ENCODE data around the gene PALD1.
"Not testable (repeated sequence)": the region's sequence is repeated elsewhere in the genome, so short reads cannot be mapped to it uniquely, and the experiment has no call there.

Gene PALD1

DNA sequence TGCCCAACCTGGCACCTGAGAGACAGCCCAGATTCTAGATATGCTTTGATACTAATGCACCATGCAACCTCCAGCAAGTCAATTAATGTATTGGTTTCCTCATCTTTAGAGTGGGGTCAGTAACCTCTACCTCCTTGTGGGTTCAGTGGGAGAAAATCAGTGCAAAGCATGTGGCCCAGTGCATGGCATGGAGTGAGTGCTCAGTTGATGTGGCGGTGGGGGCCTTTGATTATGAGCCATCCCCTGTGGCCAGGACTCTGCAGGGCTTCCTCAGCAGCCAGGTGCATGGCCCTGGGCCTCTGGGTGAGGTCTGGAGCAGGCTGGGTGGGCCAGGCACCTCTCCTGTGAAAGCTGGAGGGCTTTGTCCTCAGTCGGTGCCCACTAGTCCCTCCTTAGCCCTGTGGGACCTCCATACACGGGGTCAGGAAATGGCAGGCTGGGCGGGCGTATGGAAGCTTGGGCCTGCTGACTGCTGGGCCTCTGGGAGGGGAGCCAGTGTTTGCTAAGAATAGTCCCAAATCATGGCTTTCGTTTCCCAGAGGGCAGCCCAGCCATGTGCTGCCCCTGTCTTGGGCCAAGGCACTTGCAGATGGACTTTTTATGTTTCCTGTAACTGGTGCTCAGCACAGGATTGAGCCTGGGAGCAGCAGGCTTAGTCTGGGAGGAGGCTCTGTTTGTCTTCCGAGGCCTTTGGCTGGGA lies 3.4 kb downstream of the PALD1 start:
- no peak for DNase-seq (ENCODE audit: low read depth in 2 of 2)

DNA sequence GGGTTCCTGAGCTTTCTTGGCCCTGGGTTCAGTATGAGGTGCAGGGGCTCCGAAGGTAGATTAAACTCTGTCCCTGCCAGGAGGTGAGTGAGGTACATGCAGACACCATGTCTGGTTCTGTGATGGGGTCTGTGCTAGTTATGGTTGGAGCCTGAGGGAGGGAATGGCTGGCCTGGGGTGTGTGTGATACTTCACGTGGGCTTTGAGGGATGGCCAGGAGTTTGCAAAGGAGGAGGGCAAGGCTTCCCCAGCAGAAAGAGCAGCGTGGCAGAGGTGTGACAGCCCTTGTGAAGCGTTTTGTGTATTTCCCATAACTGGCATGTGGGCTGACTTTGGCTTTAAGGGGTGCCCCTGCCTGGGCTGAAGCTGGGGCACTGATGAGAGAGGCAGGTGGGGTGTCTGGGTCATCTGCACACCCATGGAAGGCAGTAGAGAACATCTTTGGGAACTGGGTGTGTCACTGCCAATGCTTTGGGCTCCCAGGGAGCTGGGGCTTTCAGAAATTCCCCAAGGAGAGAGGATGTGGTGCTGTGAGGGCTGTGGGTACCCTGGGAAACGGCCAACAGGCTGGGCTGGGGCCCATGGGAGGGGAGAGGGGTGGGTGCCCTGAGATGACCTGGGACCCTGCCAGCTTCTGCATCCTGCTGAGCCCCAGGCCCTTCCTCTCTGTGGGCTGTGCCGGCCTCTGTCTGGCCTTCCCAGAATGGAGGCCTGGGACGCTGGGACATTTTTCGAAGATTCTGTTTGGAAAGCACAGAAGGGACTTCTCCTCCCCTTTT lies 4.6 kb downstream of the PALD1 start:
- no peak for DNase-seq (ENCODE audit: low read depth in 2 of 2)

DNA sequence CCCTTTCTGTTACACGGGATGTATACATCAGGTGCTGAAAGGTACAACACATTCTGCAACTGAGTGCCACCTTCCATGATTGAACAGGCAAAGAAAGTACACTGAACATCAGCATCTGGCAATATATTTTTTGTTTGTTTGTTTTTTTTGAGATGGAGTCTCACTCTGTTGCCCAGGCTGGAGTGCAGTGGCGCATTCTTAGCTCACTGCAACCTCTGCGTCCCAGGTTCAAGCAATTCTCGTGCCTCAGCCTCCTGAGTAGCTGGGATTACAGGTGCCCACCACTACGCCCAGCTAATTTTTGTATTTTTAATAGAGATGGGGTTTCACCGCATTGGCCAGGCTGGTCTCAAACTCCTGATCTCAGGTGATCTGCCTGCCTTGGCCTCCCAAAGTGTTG lies 5.3 kb downstream of the PALD1 start:
- DNase-seq (ENCODE audit: low read depth in 2 of 2) = not testable (repeated sequence)

DNA sequence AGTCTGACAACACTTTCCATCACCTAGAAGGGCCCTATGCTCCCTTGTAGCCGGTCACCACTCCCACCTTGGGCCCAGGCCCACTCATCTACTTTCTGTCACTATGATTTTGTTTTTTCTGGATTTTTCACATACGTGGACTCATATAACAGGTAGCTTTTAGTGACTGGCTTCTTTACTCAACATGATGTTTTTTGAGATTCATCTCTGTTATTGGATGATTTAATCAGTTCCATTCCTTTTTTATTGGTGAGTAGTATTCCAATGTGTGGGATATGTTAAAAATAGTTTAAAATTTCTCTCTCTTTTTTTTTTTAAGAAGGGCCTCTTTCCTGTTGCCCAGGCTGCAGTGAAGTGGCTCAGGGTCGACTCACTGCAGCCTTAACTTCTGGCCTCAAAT lies 9.3 kb downstream of the PALD1 start:
- DNase-seq (ENCODE audit: low read depth in 2 of 2) = no peak

- no peak for DNase-seq (ENCODE audit: low read depth in 2 of 2)
These were observed 11.6 kb downstream of the PALD1 start for GRCh38 chr10:70490142-70490541.

DNA sequence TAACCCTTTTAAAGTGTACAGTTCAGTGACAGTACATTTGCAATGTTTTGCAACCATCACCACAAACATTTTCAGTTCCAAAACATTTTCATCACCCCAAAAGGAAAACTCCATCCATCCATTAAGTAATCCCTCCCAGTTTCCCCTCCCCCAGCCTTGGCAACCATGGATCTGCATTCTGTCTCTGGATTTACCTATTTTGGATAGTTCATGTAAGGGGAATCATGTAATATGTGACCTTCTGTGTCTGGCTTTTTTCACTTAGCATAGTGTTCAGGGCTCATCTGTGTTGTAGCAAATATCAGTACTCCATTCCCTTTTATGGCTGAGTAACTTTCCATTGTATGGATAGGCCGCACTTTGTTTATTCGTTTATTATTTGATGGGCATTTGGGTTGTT lies 13.0 kb downstream of the PALD1 start:
- DNase-seq (ENCODE audit: low read depth in 2 of 2) = no peak

GRCh38 chr10:70492786-70493659 lies 14.5 kb downstream of the PALD1 start:
- no peak for DNase-seq (ENCODE audit: low read depth in 2 of 2)

- DNase-seq (ENCODE audit: low read depth in 2 of 2) = no peak
These were observed 15.2 kb downstream of the PALD1 start for GRCh38 chr10:70493660-70494234.

DNA sequence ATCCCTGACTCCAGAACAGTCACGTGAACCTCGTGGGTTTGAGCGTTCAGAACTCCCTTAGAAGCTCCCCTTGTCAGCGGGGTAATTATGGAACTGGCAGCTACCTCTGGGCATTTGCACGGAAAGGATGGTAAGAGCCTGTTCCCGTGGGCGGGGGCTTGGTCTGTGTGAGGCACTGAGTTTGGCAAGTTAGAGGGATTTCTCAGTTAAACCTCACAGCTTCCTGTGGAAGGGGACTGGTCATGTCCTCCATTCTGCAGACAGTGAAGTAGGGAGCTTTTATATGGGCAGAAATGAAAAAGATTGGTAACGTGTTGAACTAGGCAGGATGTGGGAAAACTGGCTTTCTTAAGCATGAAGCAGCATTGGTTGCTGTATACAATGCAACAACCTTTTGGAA lies 16.0 kb downstream of the PALD1 start:
- peak; percentile 48 to 50 for DNase-seq (ENCODE audit: low read depth in 2 of 2)

GRCh38 chr10:70494966-70495365 lies 16.4 kb downstream of the PALD1 start:
- DNase-seq (ENCODE audit: low read depth in 2 of 2) = no peak

- no peak for DNase-seq (ENCODE audit: low read depth in 2 of 2)
These were observed 17.2 kb downstream of the PALD1 start for GRCh38 chr10:70495691-70496261.

- DNase-seq (ENCODE audit: low read depth in 2 of 2) = no peak
These were observed 18.0 kb downstream of the PALD1 start for GRCh38 chr10:70496341-70497119.

DNA sequence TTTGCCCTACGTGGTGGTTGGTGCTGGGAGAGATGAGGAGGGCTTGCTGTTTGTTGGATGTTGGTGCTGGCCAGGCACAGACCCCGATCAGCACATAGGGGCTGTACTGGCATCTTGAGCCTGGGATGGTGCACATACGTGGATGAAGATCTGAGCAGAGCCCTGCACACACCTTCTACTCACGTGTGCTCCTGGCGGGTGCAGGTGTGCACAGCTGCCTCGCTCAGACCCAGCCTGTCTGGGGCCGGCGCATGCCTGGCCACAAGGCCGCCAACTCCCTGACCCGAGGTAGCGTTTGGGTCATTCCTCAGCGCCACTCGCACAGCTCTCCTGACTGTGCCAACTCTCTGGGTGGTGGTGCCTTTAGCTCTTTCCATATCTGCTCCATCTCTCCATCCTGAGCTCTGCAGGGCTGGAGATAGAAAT lies 18.6 kb downstream of the PALD1 start:
- DNase-seq (ENCODE audit: low read depth in 2 of 2) = no peak

DNA sequence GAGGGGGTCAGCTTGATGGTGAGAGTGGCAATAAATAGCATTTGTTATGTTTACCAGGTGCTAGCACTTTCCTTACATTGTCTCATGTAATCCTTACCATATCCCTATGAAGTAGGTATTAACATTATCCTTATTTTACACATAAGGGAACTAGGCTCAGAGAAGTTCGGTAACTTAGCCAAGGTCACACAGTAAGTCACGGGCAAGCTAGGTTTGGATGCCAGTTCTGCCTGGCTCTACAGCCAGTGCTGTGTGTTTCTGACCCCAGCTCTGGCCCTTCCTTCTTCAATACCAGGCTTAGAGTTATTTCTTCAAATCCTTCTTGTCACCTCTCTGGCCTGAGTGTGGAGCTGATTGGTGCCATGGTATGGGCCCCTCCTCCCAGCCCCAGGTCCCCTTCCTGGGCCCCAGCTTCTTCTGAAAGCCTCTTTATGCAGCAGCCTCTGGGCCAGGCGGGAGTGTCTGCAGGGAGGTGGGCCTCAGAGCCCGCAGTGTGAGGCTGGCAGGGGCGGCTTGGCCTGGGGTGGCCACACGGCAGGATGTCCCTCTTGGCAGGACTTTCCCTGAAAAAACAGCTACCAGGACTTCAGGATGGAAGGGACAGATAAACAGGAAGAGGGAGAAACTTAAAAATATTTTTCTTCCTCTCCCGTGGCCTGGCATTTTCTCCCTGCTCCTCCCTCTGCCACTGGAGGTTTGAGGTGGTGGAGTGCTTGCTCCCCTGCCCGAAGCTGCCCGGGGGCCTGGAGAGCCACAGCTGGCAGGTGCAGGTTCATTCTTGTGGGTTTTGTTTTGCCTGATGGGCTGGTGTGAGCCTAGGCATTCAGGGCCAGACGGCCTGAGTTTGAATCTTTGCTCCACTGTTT lies 20.6 kb downstream of the PALD1 start:
- DNase-seq (ENCODE audit: low read depth in 2 of 2) = no peak

DNA sequence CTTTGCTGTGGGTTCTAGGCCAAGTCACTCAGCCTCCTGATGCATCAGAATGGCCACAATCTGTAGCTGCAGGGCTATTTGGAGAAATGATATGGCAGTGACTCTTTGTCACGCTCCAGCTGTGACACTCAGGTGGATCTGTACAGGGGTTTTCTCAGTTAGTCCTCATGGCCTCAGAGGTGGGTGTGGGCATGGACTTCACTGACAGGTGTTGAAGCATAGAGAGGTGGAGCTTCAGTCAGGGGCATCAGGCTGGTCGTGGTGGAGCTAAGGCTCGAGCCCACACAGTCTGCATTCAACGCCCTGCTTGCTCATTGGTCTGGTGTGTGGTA lies 21.2 kb downstream of the PALD1 start:
- DNase-seq (ENCODE audit: low read depth in 2 of 2) = no peak

GRCh38 chr10:70500368-70500767 lies 21.8 kb downstream of the PALD1 start:
- no peak for DNase-seq (ENCODE audit: low read depth in 2 of 2)

- no peak for DNase-seq (ENCODE audit: low read depth in 2 of 2)
These were observed 22.3 kb downstream of the PALD1 start for GRCh38 chr10:70500812-70501301.

DNA sequence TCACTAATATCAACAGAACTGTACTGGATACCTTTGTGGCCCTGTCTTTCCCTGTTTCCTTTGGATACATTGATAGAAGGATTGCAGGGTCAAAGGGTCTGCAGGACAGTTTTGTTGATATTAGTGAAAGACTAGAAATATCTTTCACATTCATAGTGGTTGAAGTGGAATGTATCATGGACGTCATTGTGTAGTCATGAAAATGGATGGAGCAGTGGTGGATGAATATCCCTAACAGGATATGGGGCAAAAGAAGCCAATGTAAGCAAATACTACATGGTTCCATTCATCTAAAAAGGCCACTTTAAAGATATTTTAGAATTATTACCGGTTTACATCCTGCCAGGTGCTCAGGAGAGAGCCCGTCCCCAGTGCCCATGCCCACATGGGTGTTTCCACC lies 23.8 kb downstream of the PALD1 start:
- no peak for DNase-seq (ENCODE audit: low read depth in 2 of 2)

DNA sequence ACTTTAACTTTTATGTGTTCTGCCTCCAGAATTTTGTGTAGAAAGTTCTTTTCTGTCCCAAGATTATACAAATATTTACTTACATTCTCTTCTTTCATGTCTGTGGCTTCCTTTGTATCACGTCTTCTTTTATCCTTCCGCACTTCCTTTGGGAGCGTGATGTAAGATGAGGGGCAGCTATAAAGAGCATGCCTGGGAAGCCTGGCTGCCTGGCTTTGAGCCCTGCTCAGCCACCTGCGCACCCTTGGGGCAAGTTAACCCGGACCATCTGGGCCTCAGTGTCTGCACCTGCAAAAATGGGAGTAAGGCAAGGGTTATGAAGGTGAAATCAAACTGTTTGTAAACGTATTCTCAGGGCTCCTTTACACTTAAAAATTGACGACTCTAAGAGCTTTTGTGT lies 25.2 kb downstream of the PALD1 start:
- DNase-seq (ENCODE audit: low read depth in 2 of 2) = no peak
